ENCODE measurements around the gene SPATC1L.
"Not testable (repeated sequence)": the region's sequence is repeated elsewhere in the genome, so short reads cannot be mapped to it uniquely, and the experiment has no call there.

The SPATC1L gene

DNA sequence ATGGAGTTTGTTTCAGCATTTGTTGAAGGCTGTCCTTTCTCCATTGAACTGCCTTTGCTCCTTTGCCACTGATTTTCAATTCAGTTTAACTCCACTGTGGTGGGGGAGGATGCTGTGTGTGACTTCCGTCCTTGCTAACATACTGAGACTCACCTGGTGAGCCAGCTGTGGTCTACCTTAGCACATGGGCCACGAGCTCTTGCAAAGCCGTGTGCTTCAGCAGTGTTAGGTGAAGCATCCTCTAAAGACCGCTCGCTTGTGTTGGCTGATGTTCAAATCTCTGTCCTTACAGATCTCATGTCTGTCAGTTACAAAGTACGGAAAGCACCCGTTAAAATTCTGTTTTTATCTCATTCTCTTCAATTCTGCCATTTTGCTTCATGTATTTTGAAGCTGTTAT lies 3.6 kb upstream of the SPATC1L start:
- H3K9ac ChIP-seq (ENCODE audit: low read depth, low read length), result no peak overlapping the region; the same call in 1 of the 2 replicates
- 93% methylated on average over 7 of the region's 7 CpGs for WGBS
- H3K4me1 ChIP-seq (ENCODE audit: insufficient read depth, low read length), result peaks cover 25% of the 10 kb centered on the region; the same call in 1 of the 2 replicates
- H3K36me3 ChIP-seq (ENCODE audit: insufficient read depth, low read length), result peaks cover 36% of the 10 kb centered on the region
- peak overlapping the region; percentile 36; the same call in 1 of the 2 replicates for H3K27ac ChIP-seq (ENCODE audit: low read depth, low read length)
- no peaks in the 10 kb centered on the region for H3K9me3 ChIP-seq (ENCODE audit: insufficient read depth, low read depth, low read length)
- H3K4me3 ChIP-seq (ENCODE audit: low read length), result no peak overlapping the region
- no peaks in the 10 kb centered on the region for H3K27me3 ChIP-seq (ENCODE audit: insufficient read depth, low read length)

DNA sequence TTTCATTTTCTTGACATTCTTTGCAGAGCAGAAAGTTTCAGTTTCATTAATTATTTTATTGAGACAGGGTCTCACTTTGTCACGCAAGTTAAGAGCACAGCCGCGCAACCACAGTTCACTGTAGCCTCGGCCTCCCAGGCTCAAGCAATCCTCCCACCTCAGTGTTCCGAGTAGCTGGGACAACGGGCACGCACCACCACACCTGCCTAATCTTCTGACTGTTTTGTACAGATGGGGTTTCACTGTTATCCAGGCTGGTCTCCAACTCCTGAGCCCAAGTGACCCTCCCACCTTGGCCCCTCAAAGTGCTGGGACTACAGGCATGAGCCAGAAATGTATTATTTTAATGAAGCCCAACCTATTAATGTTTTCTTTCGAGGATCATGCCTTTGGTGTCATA lies 3.0 kb upstream of the SPATC1L start:
- no peak overlapping the region for H3K4me3 ChIP-seq (ENCODE audit: low read length)
- 93% methylated on average over 8 of the region's 8 CpGs for WGBS
- H3K27me3 ChIP-seq (ENCODE audit: insufficient read depth, low read length), result no peaks in the 10 kb centered on the region
- H3K36me3 ChIP-seq (ENCODE audit: insufficient read depth, low read length), result peaks cover 31% of the 10 kb centered on the region
- no peaks in the 10 kb centered on the region for H3K9me3 ChIP-seq (ENCODE audit: insufficient read depth, low read depth, low read length)
- H3K4me1 ChIP-seq (ENCODE audit: insufficient read depth, low read length), result peaks cover 25% of the 10 kb centered on the region; the same call in 1 of the 2 replicates
- H3K27ac ChIP-seq (ENCODE audit: low read depth, low read length), result no peak overlapping the region
- H3K9ac ChIP-seq (ENCODE audit: low read depth, low read length), result no peak overlapping the region

GRCh38 chr21:46185716-46186115 lies 1.5 kb upstream of the SPATC1L start:
- H3K9ac ChIP-seq (ENCODE audit: low read depth, low read length), result no peak overlapping the region
- no peaks in the 10 kb centered on the region for H3K9me3 ChIP-seq (ENCODE audit: insufficient read depth, low read depth, low read length)
- WGBS, result 93% methylated on average over 6 of the region's 7 CpGs
- no peak overlapping the region for H3K27ac ChIP-seq (ENCODE audit: low read depth, low read length)
- peaks cover 21% of the 10 kb centered on the region; the same call in 1 of the 2 replicates for H3K36me3 ChIP-seq (ENCODE audit: insufficient read depth, low read length)
- H3K4me3 ChIP-seq (ENCODE audit: low read length), result no peak overlapping the region
- peaks cover 27% of the 10 kb centered on the region; the same call in 1 of the 2 replicates for H3K4me1 ChIP-seq (ENCODE audit: insufficient read depth, low read length)
- no peaks in the 10 kb centered on the region for H3K27me3 ChIP-seq (ENCODE audit: insufficient read depth, low read length)

GRCh38 chr21:46184625-46185555 lies 631 bp upstream of the SPATC1L start:
- 16% methylated on average over 27 of the region's 30 CpGs for WGBS
- Histone ChIP-seq H3K4me3 (ENCODE audit: low read length) (peak overlapping the region; percentile 100), H3K36me3 (ENCODE audit: insufficient read depth, low read length) (peaks cover 12% of the 10 kb centered on the region; the same call in 1 of the 2 replicates), H3K27me3 (ENCODE audit: insufficient read depth, low read length) (no peaks in the 10 kb centered on the region), H3K9me3 (ENCODE audit: insufficient read depth, low read depth, low read length) (no peaks in the 10 kb centered on the region), H3K4me1 (ENCODE audit: insufficient read depth, low read length) (peaks cover 29% of the 10 kb centered on the region; the same call in 1 of the 2 replicates), H3K27ac (ENCODE audit: low read depth, low read length) (peak overlapping the region; percentile 92), H3K9ac (ENCODE audit: low read depth, low read length) (peak overlapping the region; percentile 77)

- H3K36me3 ChIP-seq (ENCODE audit: insufficient read depth, low read length), result not testable (repeated sequence)
These were observed 836 bp downstream of the SPATC1L start for GRCh38 chr21:46183337-46183909.

GRCh38 chr21:46182548-46183336 lies 1.5 kb downstream of the SPATC1L start:
- WGBS, result 92% methylated on average over 44 of the region's 44 CpGs
- H3K36me3 ChIP-seq (ENCODE audit: insufficient read depth, low read length), result peaks cover 3% of the 10 kb centered on the region; the same call in 1 of the 2 replicates
- H3K9me3 ChIP-seq (ENCODE audit: insufficient read depth, low read depth, low read length), result no peaks in the 10 kb centered on the region
- H3K27ac ChIP-seq (ENCODE audit: low read depth, low read length), result no peak overlapping the region
- no peaks in the 10 kb centered on the region for H3K27me3 ChIP-seq (ENCODE audit: insufficient read depth, low read length)
- H3K4me1 ChIP-seq (ENCODE audit: insufficient read depth, low read length), result peaks cover 12% of the 10 kb centered on the region; the same call in 1 of the 2 replicates
- peak overlapping the region; percentile 7; the same call in 1 of the 2 replicates for H3K4me3 ChIP-seq (ENCODE audit: low read length)
- no peak overlapping the region for H3K9ac ChIP-seq (ENCODE audit: low read depth, low read length)

More at GRCh38 chr21:46183337-46183909, 836 bp downstream of the SPATC1L start:
- Histone ChIP-seq H3K4me3 (ENCODE audit: low read length) (peak overlapping the region; percentile 100), H3K4me1 (ENCODE audit: insufficient read depth, low read length) (peaks cover 19% of the 10 kb centered on the region; the same call in 1 of the 2 replicates)
- H3K27me3 ChIP-seq (ENCODE audit: insufficient read depth, low read length); H3K9me3 ChIP-seq (ENCODE audit: insufficient read depth, low read depth, low read length); H3K27ac ChIP-seq (ENCODE audit: low read depth, low read length); H3K9ac ChIP-seq (ENCODE audit: low read depth, low read length): not testable (repeated sequence)
- 83% methylated on average over 3 of the region's 13 CpGs for WGBS

- Histone ChIP-seq H3K27me3 (ENCODE audit: insufficient read depth, low read length) (no peaks in the 10 kb centered on the region), H3K9me3 (ENCODE audit: insufficient read depth, low read depth, low read length) (no peaks in the 10 kb centered on the region), H3K9ac (ENCODE audit: low read depth, low read length) (no peak overlapping the region), H3K4me1 (ENCODE audit: insufficient read depth, low read length) (peaks cover 9% of the 10 kb centered on the region; the same call in 1 of the 2 replicates), H3K4me3 (ENCODE audit: low read length) (no peak overlapping the region), H3K36me3 (ENCODE audit: insufficient read depth, low read length) (peaks cover 5% of the 10 kb centered on the region; the same call in 1 of the 2 replicates), H3K27ac (ENCODE audit: low read depth, low read length) (no peak overlapping the region)
- WGBS, result 94% methylated on average over 16 of the region's 16 CpGs
These were observed 2.2 kb downstream of the SPATC1L start for GRCh38 chr21:46181953-46182547.

GRCh38 chr21:46181436-46181835 lies 2.8 kb downstream of the SPATC1L start:
- no peak overlapping the region for H3K9ac ChIP-seq (ENCODE audit: low read depth, low read length)
- H3K9me3 ChIP-seq (ENCODE audit: insufficient read depth, low read depth, low read length), result peaks cover 3% of the 10 kb centered on the region; the same call in 1 of the 2 replicates
- 93% methylated on average over 19 of the region's 19 CpGs for WGBS
- no peak overlapping the region for H3K27ac ChIP-seq (ENCODE audit: low read depth, low read length)
- H3K36me3 ChIP-seq (ENCODE audit: insufficient read depth, low read length), result peaks cover 5% of the 10 kb centered on the region; the same call in 1 of the 2 replicates
- no peak overlapping the region for H3K4me3 ChIP-seq (ENCODE audit: low read length)
- no peaks in the 10 kb centered on the region for H3K27me3 ChIP-seq (ENCODE audit: insufficient read depth, low read length)
- H3K4me1 ChIP-seq (ENCODE audit: insufficient read depth, low read length), result peaks cover 9% of the 10 kb centered on the region; the same call in 1 of the 2 replicates

DNA sequence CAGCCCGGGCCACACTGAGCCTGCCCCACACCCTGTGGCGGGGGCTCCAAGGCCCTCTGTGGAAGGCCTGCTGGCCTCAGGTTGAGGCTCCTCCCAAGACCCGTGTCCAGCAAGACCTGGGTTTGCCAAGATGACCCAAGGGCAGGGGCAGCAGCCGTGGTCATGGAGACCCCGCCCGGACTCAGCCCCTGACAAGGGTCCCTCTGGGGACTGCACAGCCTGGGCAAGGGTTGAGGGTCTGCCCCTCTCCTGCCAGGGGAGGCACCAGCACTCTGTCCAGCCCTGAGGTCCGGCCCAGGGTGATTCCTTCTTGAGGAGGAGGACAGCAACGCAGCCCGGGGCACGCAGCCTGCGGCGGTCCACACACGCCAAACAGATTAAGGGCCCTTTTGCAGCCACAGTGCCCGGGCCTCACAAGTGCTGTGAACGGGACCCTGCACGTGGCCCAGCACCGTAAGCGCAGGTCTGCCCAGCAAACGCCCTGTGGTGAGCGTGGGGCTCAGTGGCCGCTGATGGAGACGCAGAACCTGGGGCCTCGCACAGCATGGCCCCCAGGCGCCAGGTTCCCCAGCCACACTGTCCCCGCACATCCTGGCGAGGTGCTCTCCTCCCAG lies 3.4 kb downstream of the SPATC1L start:
- H3K9ac ChIP-seq (ENCODE audit: low read depth, low read length), result no peak overlapping the region
- H3K36me3 ChIP-seq (ENCODE audit: insufficient read depth, low read length), result peaks cover 5% of the 10 kb centered on the region; the same call in 1 of the 2 replicates
- H3K9me3 ChIP-seq (ENCODE audit: insufficient read depth, low read depth, low read length), result peaks cover 3% of the 10 kb centered on the region; the same call in 1 of the 2 replicates
- WGBS, result 93% methylated on average over 26 of the region's 26 CpGs
- H3K4me3 ChIP-seq (ENCODE audit: low read length), result no peak overlapping the region
- H3K27me3 ChIP-seq (ENCODE audit: insufficient read depth, low read length), result no peaks in the 10 kb centered on the region
- peaks cover 9% of the 10 kb centered on the region; the same call in 1 of the 2 replicates for H3K4me1 ChIP-seq (ENCODE audit: insufficient read depth, low read length)
- peak overlapping the region; percentile 65 for H3K27ac ChIP-seq (ENCODE audit: low read depth, low read length)
